Neuronal stem cell (in vitro differentiated cells): ENCODE data around the gene ARRDC4.

Experiments used
- DNase-seq: peaks from one replicate; pipeline ENCODE4 v3.0.0-alpha.2; 2013; ENCODE audit warnings: low spot score
- H2AFZ ChIP-seq: one replicate; pipeline ENCODE4 v1.6.1; 2013; ENCODE audit warnings: mild to moderate bottlenecking, low read length, inconsistent platforms
- H2AK5ac ChIP-seq: 2 replicates; pipeline ENCODE4 v1.6.1; 2013; ENCODE audit warnings: low read depth, mild to moderate bottlenecking, inconsistent platforms, low read length, moderate library complexity, mixed read lengths
- H2BK120ac ChIP-seq: 2 replicates; pipeline ENCODE4 v1.6.1; 2013; ENCODE audit warnings: low read depth, mild to moderate bottlenecking, inconsistent platforms, low read length, moderate library complexity, mixed read lengths
- H2BK12ac ChIP-seq: one replicate; pipeline ENCODE4 v1.6.1; 2013; ENCODE audit warnings: low read length, inconsistent platforms
- H2BK15ac ChIP-seq: 2 replicates; pipeline ENCODE4 v1.6.1; 2013; ENCODE audit warnings: mild to moderate bottlenecking, low read length, inconsistent platforms, mixed read lengths
- H2BK5ac ChIP-seq: one replicate; pipeline ENCODE4 v1.6.1; 2013; ENCODE audit warnings: inconsistent platforms, mild to moderate bottlenecking, low read length, moderate library complexity
- H3K14ac ChIP-seq: one replicate; pipeline ENCODE4 v1.6.1; 2013; ENCODE audit warnings: low read length, inconsistent platforms
- H3K18ac ChIP-seq: 2 replicates; pipeline ENCODE4 v1.6.1; 2013; ENCODE audit warnings: low read length, inconsistent platforms
- H3K23ac ChIP-seq: 2 replicates; pipeline ENCODE4 v1.6.1; 2013; ENCODE audit warnings: low read depth, mild to moderate bottlenecking, mixed read lengths, low read length, inconsistent platforms; ENCODE audit not compliant: poor library complexity
- H3K27ac ChIP-seq: replicated peaks from 3 replicates; pipeline ENCODE4 v1.5.1; 2013; ENCODE audit warnings: low read length, inconsistent platforms
- H3K27me3 ChIP-seq, 3 experiments: 2 replicates each; pipeline ENCODE4 v1.6.1; 2013; ENCODE audit warnings: low read length in 3 of 3, mild to moderate bottlenecking in 2 of 3, inconsistent platforms in 1 of 3, low read depth in 1 of 3, mixed read lengths in 1 of 3, moderate library complexity in 1 of 3; ENCODE audit not compliant: control insufficient read depth in 3 of 3, insufficient read depth in 3 of 3
- H3K36me3 ChIP-seq, 2 donors: replicated peaks in 1 of 2; 2 replicates each; pipeline ENCODE4 v1.6.1; 2013; ENCODE audit warnings: low read length in 2 of 2; ENCODE audit not compliant: control insufficient read depth in 2 of 2, insufficient read depth in 2 of 2
- H3K4ac ChIP-seq: 2 replicates; pipeline ENCODE4 v1.6.1; 2013; ENCODE audit warnings: inconsistent platforms, mild to moderate bottlenecking, low read length, moderate library complexity
- H3K4me1 ChIP-seq, 2 donors: 1 replicate in 1 of 2; 2 replicates in 1 of 2; pipeline ENCODE4 v1.6.1; 2013; ENCODE audit warnings: low read length in 2 of 2, low read depth in 1 of 2; ENCODE audit not compliant: control insufficient read depth in 2 of 2, insufficient read depth in 1 of 2
- H3K4me2 ChIP-seq: one replicate; pipeline ENCODE4 v1.6.1; 2013; ENCODE audit warnings: mild to moderate bottlenecking, low read length, inconsistent platforms; ENCODE audit not compliant: insufficient read depth, poor library complexity, severe bottlenecking
- H3K4me3 ChIP-seq, 2 donors: 2 replicates each; pipeline ENCODE4 v1.5.1; 2013; ENCODE audit warnings: low read length in 2 of 2, mild to moderate bottlenecking in 2 of 2, inconsistent platforms in 1 of 2, moderate library complexity in 1 of 2
- H3K79me1 ChIP-seq: one replicate; pipeline ENCODE4 v1.6.1; 2013; ENCODE audit warnings: low read depth, mild to moderate bottlenecking, inconsistent platforms, low read length, moderate library complexity
- H3K9ac ChIP-seq: one replicate; pipeline ENCODE4 v1.6.1; 2013; ENCODE audit warnings: mild to moderate bottlenecking, low read depth, low read length, inconsistent platforms; ENCODE audit not compliant: poor library complexity
- H3K9me3 ChIP-seq, 2 donors: replicated peaks in 1 of 2; 2 replicates each; pipeline versions ENCODE3 to v1.6.1; 2013; ENCODE audit warnings: low read length in 2 of 2, mild to moderate bottlenecking in 2 of 2, inconsistent platforms in 1 of 2, low read depth in 1 of 2, mixed read lengths in 1 of 2, moderate library complexity in 1 of 2; ENCODE audit not compliant: control insufficient read depth in 2 of 2, insufficient read depth in 1 of 2
- H4K8ac ChIP-seq: one replicate; pipeline ENCODE4 v1.6.1; 2013; ENCODE audit warnings: low read depth, mild to moderate bottlenecking, inconsistent platforms, low read length, moderate library complexity
- H4K91ac ChIP-seq: one replicate; pipeline ENCODE4 v1.6.1; 2013; ENCODE audit warnings: low read length, low read depth, mild to moderate bottlenecking, inconsistent platforms; ENCODE audit not compliant: poor library complexity
- WGBS, 2 donors: extraction: QIAGEN DNeasy Blood & Tissue Kit; methylation state at CpG; one replicate each; pipeline ENCODE4 v1.1.7; 2013; ENCODE audit warnings: missing lambda C conversion rate in 2 of 2, mixed read lengths in 1 of 2; ENCODE audit not compliant: insufficient read length in 2 of 2, insufficient replicate concordance in 1 of 2; ENCODE audit errors: extremely low coverage in 2 of 2; 5-methylcytosine and 5-hydroxymethylcytosine counted together

Gene ARRDC4

DNA sequence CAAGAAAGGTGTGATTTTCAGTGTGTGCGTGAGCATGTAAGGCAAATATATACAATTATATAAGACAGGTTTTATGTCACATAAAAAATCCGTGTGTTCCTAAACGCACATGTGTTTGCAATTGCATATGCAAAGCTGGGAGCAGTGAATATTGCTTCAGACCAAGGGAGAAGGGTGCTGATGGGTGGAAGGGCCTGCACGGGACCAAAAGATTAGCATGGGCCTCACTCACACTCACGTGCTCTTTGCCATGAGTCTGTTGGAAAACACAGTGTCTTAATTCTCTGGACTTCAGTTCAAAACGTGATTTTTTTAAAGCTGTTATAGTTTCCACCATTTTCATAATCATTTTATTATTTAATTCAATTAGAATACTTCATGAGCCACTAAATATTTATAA, 7.2 kb upstream of the ARRDC4 start:
- WGBS, 2 donors = no CpG with 5 or more reads among the region's 6 CpGs
- Histone ChIP-seq H2BK15ac (no peak overlapping the region), H3K9me3 (no peaks in the 10 kb centered on the region), H2AFZ (no peak overlapping the region), H3K36me3 (no peaks in the 10 kb centered on the region), H3K27me3 (peaks cover 0 to 4% (median 0%) of the 10 kb centered on the region in 3 experiments), H2BK12ac (no peak overlapping the region), H3K18ac (no peak overlapping the region), H2BK120ac (no peak overlapping the region), H3K79me1 (no peaks in the 10 kb centered on the region), H3K4me2 (no peak overlapping the region), H3K4me1 (no peaks in the 10 kb centered on the region), H3K4me3 (no peak overlapping the region), H3K27ac (no peak overlapping the region), H3K9ac (no peak overlapping the region), H2BK5ac (no peak overlapping the region), H3K14ac (no peak overlapping the region), H2AK5ac (no peak overlapping the region), H4K8ac (no peak overlapping the region), H4K91ac (no peak overlapping the region), H3K4ac (no peak overlapping the region), H3K23ac (no peak overlapping the region)
- no peak for DNase-seq

DNA sequence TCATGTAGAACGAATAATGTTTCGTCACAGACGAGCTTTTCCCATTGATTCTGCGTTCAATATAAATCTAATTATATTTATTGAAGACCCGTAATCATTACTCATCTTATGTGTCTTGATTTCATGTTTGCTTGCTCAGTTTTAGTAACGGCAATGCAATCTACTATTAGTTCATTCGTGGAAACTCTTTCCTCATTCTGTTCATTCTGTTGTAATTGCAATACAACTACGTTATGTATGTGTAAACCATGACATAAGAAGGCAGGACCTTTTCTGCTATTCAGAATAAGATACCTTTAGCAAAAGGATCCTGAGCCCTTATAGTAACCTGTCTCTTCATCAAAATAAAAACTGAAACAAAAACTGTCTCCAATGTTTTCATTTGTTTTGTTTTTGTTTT, 6.8 kb upstream of the ARRDC4 start:
- H4K91ac ChIP-seq = no peak overlapping the region
- no peak overlapping the region for H3K4me3 ChIP-seq
- no peak for DNase-seq
- no peak overlapping the region for H2AFZ ChIP-seq
- no peak overlapping the region for H3K4ac ChIP-seq
- H3K14ac ChIP-seq = no peak overlapping the region
- no peak overlapping the region for H3K18ac ChIP-seq
- H2BK15ac ChIP-seq = no peak overlapping the region
- H2AK5ac ChIP-seq = no peak overlapping the region
- H3K23ac ChIP-seq = no peak overlapping the region
- no peak overlapping the region for H3K4me2 ChIP-seq
- no peak overlapping the region for H2BK5ac ChIP-seq
- H3K9ac ChIP-seq = no peak overlapping the region
- H3K9me3 ChIP-seq = no peaks in the 10 kb centered on the region
- no CpG with 5 or more reads among the region's 8 CpGs for WGBS, 2 donors
- H4K8ac ChIP-seq = no peak overlapping the region
- H2BK120ac ChIP-seq = no peak overlapping the region
- H2BK12ac ChIP-seq = no peak overlapping the region
- H3K4me1 ChIP-seq = no peaks in the 10 kb centered on the region
- H3K27ac ChIP-seq = no peak overlapping the region
- H3K79me1 ChIP-seq = no peaks in the 10 kb centered on the region
- no peaks in the 10 kb centered on the region for H3K36me3 ChIP-seq
- peaks cover 0 to 4% (median 0%) of the 10 kb centered on the region in 3 experiments for H3K27me3 ChIP-seq

DNA sequence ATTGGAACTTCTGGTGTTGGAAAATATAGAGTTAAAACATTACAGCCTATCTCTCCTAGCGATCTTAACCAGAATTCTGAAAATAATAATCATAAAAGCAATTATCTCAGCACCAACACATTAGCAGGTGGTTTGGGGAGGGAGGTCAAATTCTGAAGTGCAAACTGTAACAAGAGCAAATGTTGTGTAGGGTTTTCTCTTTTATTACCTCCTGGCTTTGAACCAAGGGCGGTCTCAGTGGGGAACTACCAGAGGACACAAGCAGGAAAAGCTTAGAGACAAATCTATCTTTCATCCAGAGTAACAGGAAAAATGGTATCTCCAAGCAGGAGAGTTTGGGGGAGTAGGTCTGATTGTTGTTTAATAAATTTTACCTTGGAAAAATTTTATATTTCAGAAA, 5.5 kb upstream of the ARRDC4 start:
- Histone ChIP-seq H3K9me3 (no peaks in the 10 kb centered on the region), H3K27ac (no peak overlapping the region), H3K4me3 (no peak overlapping the region), H3K79me1 (no peaks in the 10 kb centered on the region), H3K4me1 (peaks cover 2 to 3% of the 10 kb centered on the region in 2 donors), H3K36me3 (no peaks in the 10 kb centered on the region), H2BK5ac (no peak overlapping the region), H3K27me3 (peaks cover 0 to 4% (median 0%) of the 10 kb centered on the region in 3 experiments), H2BK120ac (no peak overlapping the region), H4K91ac (no peak overlapping the region), H3K18ac (no peak overlapping the region), H2BK15ac (no peak overlapping the region), H3K4ac (no peak overlapping the region), H3K23ac (no peak overlapping the region), H3K4me2 (no peak overlapping the region), H2AK5ac (no peak overlapping the region), H3K14ac (no peak overlapping the region), H3K9ac (no peak overlapping the region), H4K8ac (no peak overlapping the region), H2BK12ac (no peak overlapping the region), H2AFZ (no peak overlapping the region)
- WGBS, 2 donors = no CpG with 5 or more reads among the region's 2 CpGs
- DNase-seq = no peak

DNA sequence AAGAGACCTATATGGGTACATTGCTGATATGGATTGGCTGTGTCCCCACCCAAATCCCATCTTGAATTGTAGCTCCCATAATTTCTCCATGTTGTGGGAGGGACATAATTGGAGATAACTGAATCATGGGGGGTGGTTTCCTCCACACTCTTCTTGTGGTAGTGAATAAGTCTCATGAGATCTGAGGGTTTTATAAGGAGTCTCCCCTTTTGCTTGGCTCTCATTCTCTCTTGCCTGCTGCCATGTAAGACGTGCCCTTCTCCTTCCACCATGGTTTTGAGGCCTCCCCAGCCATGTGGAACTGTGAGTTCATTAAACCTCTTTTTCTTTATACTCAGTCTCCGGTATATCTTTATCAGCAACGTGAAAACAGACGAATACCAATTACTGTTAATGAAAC, 5.0 kb upstream of the ARRDC4 start:
- Histone ChIP-seq H3K4me1 (peaks cover 2 to 3% of the 10 kb centered on the region in 2 donors), H3K4ac (no peak overlapping the region), H2AFZ (no peak overlapping the region), H3K27me3 (peaks cover 0 to 4% (median 0%) of the 10 kb centered on the region in 3 experiments), H2AK5ac (no peak overlapping the region), H2BK120ac (no peak overlapping the region), H3K4me3 (no peak overlapping the region), H3K79me1 (no peaks in the 10 kb centered on the region), H4K8ac (no peak overlapping the region), H3K18ac (no peak overlapping the region), H3K9me3 (no peaks in the 10 kb centered on the region), H3K36me3 (no peaks in the 10 kb centered on the region), H4K91ac (no peak overlapping the region), H3K27ac (no peak overlapping the region), H3K14ac (no peak overlapping the region), H3K4me2 (no peak overlapping the region), H3K9ac (no peak overlapping the region), H2BK5ac (no peak overlapping the region), H3K23ac (no peak overlapping the region), H2BK12ac (no peak overlapping the region), H2BK15ac (no peak overlapping the region)
- DNase-seq = no peak
- no CpG with 5 or more reads among the region's 4 CpGs for WGBS, 2 donors
